Suprapubic skin (tissue), 4 donors: ENCODE results near the gene NGB. TPM values are rescaled to one million over a fixed set of nuclear protein-coding genes. Genes with fewer than 3 reads are reported as not detected.

ENCODE experiments used
- DNase-seq, 2 donors: peaks; one replicate each; pipeline ENCODE4 v3.0.0-alpha.2; 2019; ENCODE audit warnings: low spot score in 2 of 2
- H3K27ac ChIP-seq: fragments of 200-600 bp; sonication (generic); one replicate; pipeline ENCODE4 v1.5.1; 2019
- H3K27me3 ChIP-seq: fragments of 200-600 bp; sonication (generic); one replicate; pipeline ENCODE4 v1.5.1; 2019
- H3K36me3 ChIP-seq: fragments of 200-600 bp; sonication (generic); one replicate; pipeline ENCODE4 v1.5.1; 2019
- H3K4me1 ChIP-seq: fragments of 200-600 bp; sonication (generic); one replicate; pipeline ENCODE4 v1.5.1; 2019
- H3K4me3 ChIP-seq: fragments of 200-600 bp; sonication (generic); one replicate; pipeline ENCODE4 v1.5.1; 2019; ENCODE audit warnings: mild to moderate bottlenecking
- H3K9me3 ChIP-seq: fragments of 200-600 bp; sonication (generic); one replicate; pipeline ENCODE4 v1.5.1; 2019
- CTCF ChIP-seq, 2 donors: fragments of 200-600 bp in 1 of 2; fragments of 450-650 bp in 1 of 2; sonication (generic) in 1 of 2; IDR thresholded peaks; one replicate each; pipeline ENCODE4 v1.5.1; 2016 to 2019; ENCODE audit warnings: antibody characterized with exemption in 2 of 2, mild to moderate bottlenecking in 1 of 2, moderate library complexity in 1 of 2
- EP300 ChIP-seq: sonication (generic); formaldehyde crosslinking; IDR thresholded peaks from one replicate; pipeline ENCODE4 v1.6.1; 2017; ENCODE audit warnings: antibody characterized with exemption
- POLR2A ChIP-seq, 2 donors: fragments of 450-650 bp; IDR thresholded peaks; one replicate each; pipeline ENCODE4 v1.6.1; 2017; ENCODE audit warnings: antibody characterized with exemption in 2 of 2, mild to moderate bottlenecking in 2 of 2, moderate library complexity in 2 of 2
- POLR2AphosphoS5 ChIP-seq, 3 donors: sonication (generic); formaldehyde crosslinking; IDR thresholded peaks; one replicate each; pipeline ENCODE4 v1.6.1; 2017; ENCODE audit warnings: antibody characterized with exemption in 3 of 3
- WGBS: methylation state at CpG from one replicate; pipeline ENCODE4 v1.1.5; 2018; 5-methylcytosine and 5-hydroxymethylcytosine counted together
- total RNA-seq, 4 donors: library from RNA; depleted of rRNA; stranded (reverse); fragments of >200 nt; gene quantifications; one replicate each; pipeline ENCODE4 v1.1.0, GENCODE V29; 2016

Gene NGB
- total RNA-seq, 4 donors from 2014 or later: not detected

- Histone ChIP-seq H3K4me1 (peaks cover 56% of the 10 kb centered on the region), H3K27ac (peak overlapping the region; percentile 20), H3K27me3 (no peaks in the 10 kb centered on the region), H3K9me3 (no peaks in the 10 kb centered on the region), H3K36me3 (no peaks in the 10 kb centered on the region), H3K4me3 (no peak overlapping the region)
- 89% methylated on average over 2 of the region's 2 CpGs for WGBS
- DNase-seq: no peak
- TF ChIP-seq POLR2AphosphoS5 (IDR thresholded peaks at IDR 0.05) (no peak), CTCF (IDR thresholded peaks at IDR 0.05) (no peak), EP300 (no peak), POLR2A (IDR thresholded peaks at IDR 0.05) (no peak)
Measured at GRCh38 chr14:77311217-77311616, 40.2 kb upstream of the NGB start.

GRCh38 chr14:77310026-77310425 lies 39.0 kb upstream of the NGB start:
- Histone ChIP-seq H3K27ac (no peak overlapping the region), H3K4me3 (no peak overlapping the region), H3K4me1 (peaks cover 44% of the 10 kb centered on the region), H3K27me3 (no peaks in the 10 kb centered on the region), H3K9me3 (no peaks in the 10 kb centered on the region), H3K36me3 (peaks cover 2% of the 10 kb centered on the region)
- WGBS: 65% methylated on average over 4 of the region's 4 CpGs
- DNase-seq: no peak
- TF ChIP-seq CTCF (IDR thresholded peaks at IDR 0.05): no peak
- TF ChIP-seq POLR2AphosphoS5 (IDR thresholded peaks at IDR 0.05): no peak
- TF ChIP-seq POLR2A (IDR thresholded peaks at IDR 0.05): no peak
- TF ChIP-seq EP300: no peak

- no peak for DNase-seq
Measured at GRCh38 chr14:77309131-77309530, 38.1 kb upstream of the NGB start.

GRCh38 chr14:77306851-77307496 lies 36.0 kb upstream of the NGB start:
- Histone ChIP-seq H3K27ac (peak overlapping the region; percentile 51), H3K4me3 (no peak overlapping the region), H3K27me3 (no peaks in the 10 kb centered on the region), H3K4me1 (peaks cover 39% of the 10 kb centered on the region), H3K36me3 (peaks cover 5% of the 10 kb centered on the region), H3K9me3 (no peaks in the 10 kb centered on the region)
- no peak for TF ChIP-seq POLR2A (IDR thresholded peaks at IDR 0.05)
- TF ChIP-seq POLR2AphosphoS5 (IDR thresholded peaks at IDR 0.05): no peak
- TF ChIP-seq EP300: no peak
- TF ChIP-seq CTCF (IDR thresholded peaks at IDR 0.05): no peak
- DNase-seq: no peak
- WGBS: 16% methylated on average over 3 of the region's 3 CpGs

More at GRCh38 chr14:77309131-77309530, 38.1 kb upstream of the NGB start:
- H3K27ac ChIP-seq: no peak overlapping the region
- peaks cover 5% of the 10 kb centered on the region for H3K36me3 ChIP-seq
- no peak overlapping the region for H3K4me3 ChIP-seq
- H3K4me1 ChIP-seq: peaks cover 41% of the 10 kb centered on the region
- 77% methylated on average over 4 of the region's 4 CpGs for WGBS
- no peaks in the 10 kb centered on the region for H3K9me3 ChIP-seq
- no peaks in the 10 kb centered on the region for H3K27me3 ChIP-seq
- TF ChIP-seq POLR2A (IDR thresholded peaks at IDR 0.05) (no peak), EP300 (no peak), POLR2AphosphoS5 (IDR thresholded peaks at IDR 0.05) (no peak), CTCF (IDR thresholded peaks at IDR 0.05) (no peak)

GRCh38 chr14:77306416-77306815 lies 35.4 kb upstream of the NGB start:
- TF ChIP-seq EP300 (no peak), POLR2A (IDR thresholded peaks at IDR 0.05) (no peak), CTCF (IDR thresholded peaks at IDR 0.05) (no peak), POLR2AphosphoS5 (IDR thresholded peaks at IDR 0.05) (no peak)
- Histone ChIP-seq H3K9me3 (no peaks in the 10 kb centered on the region), H3K27ac (peak overlapping the region; percentile 51), H3K4me1 (peaks cover 39% of the 10 kb centered on the region), H3K27me3 (no peaks in the 10 kb centered on the region), H3K4me3 (no peak overlapping the region), H3K36me3 (peaks cover 5% of the 10 kb centered on the region)
- 47% methylated on average over 3 of the region's 3 CpGs for WGBS
- no peak for DNase-seq
